Natural killer cell (primary cell): Measurements from ENCODE around the gene FMN1. TPM values are rescaled to one million over a fixed set of nuclear protein-coding genes. Genes with fewer than 3 reads are reported as not detected.

Experiments
- ATAC-seq, 3 donors: fragments of 150-1000 bp in 2 of 3; fragments of 200-7000 bp in 1 of 3; cut with Tn5 transposase; 1 replicate in 1 of 3; 2 replicates in 2 of 3; pipeline ENCODE4 v1.10.0; 2021; ENCODE audit warnings: mild to moderate bottlenecking in 2 of 3, moderate library complexity in 2 of 3
- DNase-seq, 2 donors: peaks; one replicate each; pipeline versions ENCODE4 v3.0.0 to v3.0.0-alpha.2; 2013 to 2021; ENCODE audit warnings: mixed read lengths in 1 of 2
- H3K27ac ChIP-seq: one replicate; pipeline ENCODE4 v1.5.1; 2013; ENCODE audit warnings: mild to moderate bottlenecking, low read length
- H3K27me3 ChIP-seq: one replicate; pipeline ENCODE4 v1.6.1; 2013; ENCODE audit warnings: low read length; ENCODE audit not compliant: control insufficient read depth, insufficient read depth
- H3K36me3 ChIP-seq: one replicate; pipeline ENCODE4 v1.6.1; 2013; ENCODE audit warnings: low read length; ENCODE audit not compliant: control insufficient read depth, insufficient read depth
- H3K4me1 ChIP-seq: one replicate; pipeline ENCODE4 v1.6.1; 2013; ENCODE audit warnings: low read length; ENCODE audit not compliant: control insufficient read depth, insufficient read depth
- H3K4me3 ChIP-seq: one replicate; pipeline ENCODE4 v1.5.1; 2013; ENCODE audit warnings: low read length
- H3K9me3 ChIP-seq: one replicate; pipeline ENCODE4 v1.6.1; 2013; ENCODE audit warnings: low read length; ENCODE audit not compliant: control insufficient read depth, insufficient read depth
- H3K27ac Mint-ChIP-seq, 2 donors: one replicate each; pipeline ENCODE4 v1.8.0; 2022; ENCODE audit warnings: mild to moderate bottlenecking in 2 of 2, mixed read lengths in 2 of 2, moderate library complexity in 1 of 2
- H3K27me3 Mint-ChIP-seq, 2 donors: one replicate each; pipeline ENCODE4 v1.8.0; 2022; ENCODE audit warnings: low read depth in 2 of 2, mixed read lengths in 2 of 2
- H3K36me3 Mint-ChIP-seq: one replicate; pipeline ENCODE4 v1.8.0; 2022; ENCODE audit warnings: mixed read lengths
- H3K4me1 Mint-ChIP-seq, 2 donors: one replicate each; pipeline ENCODE4 v1.8.0; 2022; ENCODE audit warnings: mixed read lengths in 2 of 2
- H3K4me3 Mint-ChIP-seq: one replicate; pipeline ENCODE4 v1.8.0; 2022; ENCODE audit warnings: mild to moderate bottlenecking, moderate library complexity, mixed read lengths
- H3K9me3 Mint-ChIP-seq, 2 donors: one replicate each; pipeline ENCODE4 v1.8.0; 2022; ENCODE audit warnings: mixed read lengths in 2 of 2
- WGBS: methylation state at CpG from one replicate; pipeline ENCODE4 v1.1.7; 2013; ENCODE audit warnings: missing lambda C conversion rate; ENCODE audit not compliant: insufficient coverage; 5-methylcytosine and 5-hydroxymethylcytosine counted together
- intact Hi-C: fragments of 100-400 bp; cut with micrococcal nuclease; formaldehyde crosslinking; loops from one replicate; pipeline ENCODE4 v1.14.2; 2022
- total RNA-seq, 4 donors: library from RNA; stranded (reverse); fragments of 120-200 nt in 1 of 4; gene quantifications; one replicate each; pipeline versions ENCODE4 v1.2.3 to v1.2.4, GENCODE V29; 2013 to 2022
- TF ChIP-seq, protein P1 (sequence below): fragments of 200-600 bp; IDR thresholded peaks from one replicate; pipeline ENCODE4 v1.8.0; 2022; ENCODE audit warnings: antibody characterized with exemption

FMN1 gene
- total RNA-seq, 3 donors from 2014 or later (not counting 1 experiment from before 2014, with no cell fraction given) = 2.0 to 19.2 (median 2.2) TPM

DNA sequence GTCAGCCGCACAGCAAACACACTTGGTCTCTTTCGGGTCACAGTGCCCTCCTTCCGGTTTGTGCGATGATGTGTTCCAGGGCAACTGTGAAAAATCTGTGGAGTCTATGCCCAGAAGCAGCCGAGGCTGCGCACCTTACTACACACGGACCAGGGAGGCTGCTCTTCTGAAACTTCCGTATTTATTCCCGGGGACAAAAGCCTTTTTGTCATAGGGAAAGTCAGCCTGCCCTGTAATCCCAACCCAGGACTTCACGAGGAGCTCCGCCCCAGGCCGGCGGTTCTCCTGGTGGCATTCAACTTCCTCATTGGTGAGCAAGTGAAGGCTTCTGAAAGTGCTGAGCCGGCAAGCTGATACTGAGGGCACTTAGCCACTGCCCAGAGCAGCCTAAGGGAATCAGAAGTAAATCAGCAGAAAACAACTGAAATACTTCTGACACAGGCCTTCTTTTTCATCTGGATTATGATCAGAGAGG, 126.5 kb downstream of the FMN1 start:
- peak overlapping the region; percentile 27 for H3K4me3 ChIP-seq
- intact Hi-C loops = no loop called here

DNA sequence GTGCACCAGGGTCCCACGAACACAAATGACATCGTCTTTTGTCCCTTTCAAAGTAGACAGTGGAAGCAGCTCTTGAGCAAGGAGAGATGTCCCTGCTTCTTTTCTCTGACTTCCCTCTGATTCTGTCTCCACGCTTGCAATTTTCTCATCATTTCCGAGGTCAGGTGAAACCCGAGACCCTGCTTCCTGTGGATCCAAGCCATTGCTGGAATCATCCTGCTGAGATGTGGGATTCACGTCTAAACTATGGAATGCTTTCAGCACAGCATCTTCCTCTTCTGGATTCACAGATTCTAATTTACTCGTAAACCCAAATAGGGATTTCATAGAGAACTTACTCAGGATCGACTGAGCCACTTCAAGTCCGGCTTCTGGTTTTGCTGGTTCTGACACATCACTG, 127.1 kb downstream of the FMN1 start:
- Mint-ChIP-seq H3K4me3 (peak overlapping the region; percentile 85), H3K36me3 (no peaks in the 10 kb centered on the region), H3K9me3 (no peaks in the 10 kb centered on the region), H3K4me1 (peaks cover 21 to 24% of the 10 kb centered on the region in 2 donors), H3K27ac (peak overlapping the region; percentile 47 to 93), H3K27me3 (peaks cover 2 to 7% of the 10 kb centered on the region in 2 donors)
- TF ChIP-seq, protein P1, sequence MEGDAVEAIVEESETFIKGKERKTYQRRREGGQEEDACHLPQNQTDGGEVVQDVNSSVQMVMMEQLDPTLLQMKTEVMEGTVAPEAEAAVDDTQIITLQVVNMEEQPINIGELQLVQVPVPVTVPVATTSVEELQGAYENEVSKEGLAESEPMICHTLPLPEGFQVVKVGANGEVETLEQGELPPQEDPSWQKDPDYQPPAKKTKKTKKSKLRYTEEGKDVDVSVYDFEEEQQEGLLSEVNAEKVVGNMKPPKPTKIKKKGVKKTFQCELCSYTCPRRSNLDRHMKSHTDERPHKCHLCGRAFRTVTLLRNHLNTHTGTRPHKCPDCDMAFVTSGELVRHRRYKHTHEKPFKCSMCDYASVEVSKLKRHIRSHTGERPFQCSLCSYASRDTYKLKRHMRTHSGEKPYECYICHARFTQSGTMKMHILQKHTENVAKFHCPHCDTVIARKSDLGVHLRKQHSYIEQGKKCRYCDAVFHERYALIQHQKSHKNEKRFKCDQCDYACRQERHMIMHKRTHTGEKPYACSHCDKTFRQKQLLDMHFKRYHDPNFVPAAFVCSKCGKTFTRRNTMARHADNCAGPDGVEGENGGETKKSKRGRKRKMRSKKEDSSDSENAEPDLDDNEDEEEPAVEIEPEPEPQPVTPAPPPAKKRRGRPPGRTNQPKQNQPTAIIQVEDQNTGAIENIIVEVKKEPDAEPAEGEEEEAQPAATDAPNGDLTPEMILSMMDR = no peak
- Histone ChIP-seq H3K4me1 (peaks cover 20% of the 10 kb centered on the region), H3K9me3 (no peaks in the 10 kb centered on the region), H3K27me3 (no peaks in the 10 kb centered on the region), H3K27ac (no peak overlapping the region), H3K4me3 (peak overlapping the region; percentile 27), H3K36me3 (no peaks in the 10 kb centered on the region)
- no peak for DNase-seq
- 52% methylated on average over 9 of the region's 9 CpGs for WGBS
- ATAC-seq = no peak
- intact Hi-C loops = no loop called here

More for the DNA sequence above, 126.5 kb downstream of the FMN1 start:
- ATAC-seq (peak; percentile 52 to 71 (median 69)), DNase-seq (peak in 1 of 2 donors; percentile 8)
- TF ChIP-seq, protein P1 = no peak
- Mint-ChIP-seq H3K27ac (peak overlapping the region; percentile 47 to 93), H3K36me3 (no peaks in the 10 kb centered on the region), H3K27me3 (peaks cover 2 to 9% of the 10 kb centered on the region in 2 donors), H3K9me3 (no peaks in the 10 kb centered on the region), H3K4me1 (peaks cover 21 to 24% of the 10 kb centered on the region in 2 donors), H3K4me3 (peak overlapping the region; percentile 85)
- no peak overlapping the region for H3K27ac ChIP-seq
- WGBS = 8% methylated on average over 14 of the region's 14 CpGs
- no peaks in the 10 kb centered on the region for H3K9me3 ChIP-seq
- H3K36me3 ChIP-seq = no peaks in the 10 kb centered on the region
- peaks cover 20% of the 10 kb centered on the region for H3K4me1 ChIP-seq
- no peaks in the 10 kb centered on the region for H3K27me3 ChIP-seq

- Mint-ChIP-seq H3K4me3 (no peak overlapping the region), H3K27me3 (peaks cover 2 to 7% of the 10 kb centered on the region in 2 donors), H3K9me3 (no peaks in the 10 kb centered on the region), H3K36me3 (no peaks in the 10 kb centered on the region), H3K27ac (no peak overlapping the region), H3K4me1 (peaks cover 21 to 24% of the 10 kb centered on the region in 2 donors)
- no peak overlapping the region for H3K27ac ChIP-seq
- no peaks in the 10 kb centered on the region for H3K27me3 ChIP-seq
- H3K9me3 ChIP-seq = no peaks in the 10 kb centered on the region
- H3K4me3 ChIP-seq = no peak overlapping the region
- 83% methylated on average over 8 of the region's 8 CpGs for WGBS
- DNase-seq (no peak), ATAC-seq (no peak)
- TF ChIP-seq, protein P1 = no peak
- peaks cover 20% of the 10 kb centered on the region for H3K4me1 ChIP-seq
- intact Hi-C loops = no loop called here
- no peaks in the 10 kb centered on the region for H3K36me3 ChIP-seq
Measured at GRCh38 chr15:33066584-33066983, 127.9 kb downstream of the FMN1 start.

DNA sequence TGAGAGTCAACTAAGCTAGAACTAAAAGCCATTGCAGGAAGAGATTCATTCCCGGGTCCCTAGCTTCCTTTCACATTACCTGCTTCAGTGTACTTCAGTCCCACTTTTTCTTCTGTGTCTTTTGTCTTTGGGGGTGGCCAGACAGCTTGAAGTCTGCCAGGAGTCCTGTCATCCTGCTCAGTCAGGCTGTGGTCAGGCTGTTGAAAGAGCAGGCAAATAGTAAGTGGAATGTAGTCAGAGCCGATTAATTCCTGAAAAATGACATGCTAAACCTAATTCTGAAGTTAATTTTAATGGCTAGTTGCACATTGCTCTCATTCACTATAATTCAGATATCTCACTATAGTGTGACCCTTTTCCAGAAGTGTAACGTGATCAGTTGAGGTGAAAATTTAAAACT, 129.6 kb downstream of the FMN1 start:
- 29% methylated on average over 1 of the region's 3 CpGs for WGBS
- no peaks in the 10 kb centered on the region for H3K27me3 ChIP-seq
- H3K4me3 ChIP-seq = no peak overlapping the region
- H3K4me1 ChIP-seq = peaks cover 20% of the 10 kb centered on the region
- no peaks in the 10 kb centered on the region for H3K36me3 ChIP-seq
- no peaks in the 10 kb centered on the region for H3K9me3 ChIP-seq
- TF ChIP-seq, protein P1 = no peak
- no peak for DNase-seq
- Mint-ChIP-seq H3K9me3 (no peaks in the 10 kb centered on the region), H3K4me1 (peaks cover 21 to 24% of the 10 kb centered on the region in 2 donors), H3K27ac (no peak overlapping the region), H3K36me3 (no peaks in the 10 kb centered on the region), H3K4me3 (no peak overlapping the region), H3K27me3 (peaks cover 2 to 7% of the 10 kb centered on the region in 2 donors)
- ATAC-seq = no peak
- no peak overlapping the region for H3K27ac ChIP-seq
- intact Hi-C loops = no loop called here
